Measurements from ENCODE around the gene S1PR1.

The S1PR1 gene

GRCh38 chr1:101250222-101250621, 13.4 kb downstream of the S1PR1 start:
- DNase-seq: no peak

- DNase-seq: no peak
These were observed 13.9 kb downstream of the S1PR1 start for GRCh38 chr1:101250656-101251272.

- no peak for DNase-seq
These were observed 14.7 kb downstream of the S1PR1 start for GRCh38 chr1:101251504-101251903.

- no peak for DNase-seq
These were observed 17.3 kb downstream of the S1PR1 start for GRCh38 chr1:101253976-101254674.

GRCh38 chr1:101257500-101258325, 20.9 kb downstream of the S1PR1 start:
- no peak for DNase-seq

GRCh38 chr1:101259744-101260148, 22.9 kb downstream of the S1PR1 start:
- no peak for DNase-seq

- no peak for DNase-seq
These were observed 23.9 kb downstream of the S1PR1 start for GRCh38 chr1:101260556-101261350.

- no peak for DNase-seq
These were observed 24.8 kb downstream of the S1PR1 start for GRCh38 chr1:101261623-101262022.

GRCh38 chr1:101262060-101262459, 25.2 kb downstream of the S1PR1 start:
- no peak for DNase-seq

GRCh38 chr1:101262630-101263348, 26.0 kb downstream of the S1PR1 start:
- DNase-seq: no peak

GRCh38 chr1:101264697-101265096, 27.9 kb downstream of the S1PR1 start:
- no peak for DNase-seq

GRCh38 chr1:101265684-101266083, 28.9 kb downstream of the S1PR1 start:
- DNase-seq: no peak

- no peak for DNase-seq
These were observed 30.3 kb downstream of the S1PR1 start for GRCh38 chr1:101267082-101267481.

- DNase-seq: no peak
These were observed 32.1 kb downstream of the S1PR1 start for GRCh38 chr1:101268893-101269292.

GRCh38 chr1:101275672-101276071, 38.9 kb downstream of the S1PR1 start:
- DNase-seq: no peak

GRCh38 chr1:101276818-101277217, 40.0 kb downstream of the S1PR1 start:
- no peak for DNase-seq

- no peak for DNase-seq
These were observed 41.4 kb downstream of the S1PR1 start for GRCh38 chr1:101278238-101278637.

GRCh38 chr1:101278845-101279244, 42.0 kb downstream of the S1PR1 start:
- no peak for DNase-seq

- DNase-seq: no peak
These were observed 43.3 kb downstream of the S1PR1 start for GRCh38 chr1:101280049-101280592.

- DNase-seq: no peak
These were observed 44.3 kb downstream of the S1PR1 start for GRCh38 chr1:101280942-101281654.

GRCh38 chr1:101281751-101282150, 44.9 kb downstream of the S1PR1 start:
- no peak for DNase-seq

Data from effector CD4-positive, alpha-beta T cell (primary cell).